GM12878 (cell line): ENCODE data around the gene APOL4. TPM values are rescaled to one million over a fixed set of nuclear protein-coding genes. Genes with fewer than 3 reads are reported as not detected.

Source experiments
- ATAC-seq: fragments of 200-7000 bp; cut with Tn5 transposase; 3 replicates; pipeline ENCODE4 v1.9.1; 2020; ENCODE audit warnings: mild to moderate bottlenecking, moderate library complexity
- BruUV-seq: library from RNA; stranded (reverse); fragments of 400-500 nt; replicated peaks from 2 replicates; lab custom pipeline; 2021; lab: Mats Ljungman, UMichigan
- CTCF ChIA-PET: fragments of 300-600 bp; sonication (Branson Sonifier 250); formaldehyde crosslinking; extraction: SDS; loops from one replicate; lab custom pipeline; 2021; ENCODE audit warnings: inconsistent platforms; lab: Yijun Ruan, JAX
- POLR2A ChIA-PET: fragments of 350-600 bp; formaldehyde crosslinking; extraction: SDS; loops from one replicate; lab custom pipeline; 2021; ENCODE audit warnings: inconsistent platforms; lab: Charles Lee
- RAD21 ChIA-PET: fragments of 300-600 bp; sonication (Branson Sonifier 250); formaldehyde crosslinking; loops from one replicate; lab custom pipeline; 2023; ENCODE audit warnings: antibody characterized with exemption; ENCODE audit not compliant: unreplicated experiment; lab: Charles Lee
- SMC1A ChIA-PET: fragments of 300-600 bp; sonication (Branson Sonifier 250); formaldehyde crosslinking; loops from one replicate; lab custom pipeline; 2023; ENCODE audit not compliant: unreplicated experiment, uncharacterized antibody; lab: Charles Lee
- DNase-seq: peaks from one replicate; pipeline ENCODE4 v3.0.0-alpha.2; 2011; ENCODE audit warnings: low read depth, low spot score
- FAIRE-seq: peaks from 3 replicates; lab custom pipeline; 2011; peaks lifted over from hg19 to GRCh38; lab: Jason Lieb, UNC
- H2AFZ ChIP-seq: 2 replicates; pipeline ENCODE4 v1.6.0; 2011; ENCODE audit warnings: low read depth, low read length, control low read depth; ENCODE audit not compliant: control insufficient read depth
- H3K27ac ChIP-seq: 2 replicates; pipeline ENCODE4 v1.5.1; 2011; ENCODE audit warnings: control low read depth; ENCODE audit not compliant: control insufficient read depth, insufficient read depth
- H3K27me3 ChIP-seq, 2 experiments: replicated peaks in 1 of 2; 2 replicates each; pipeline versions ENCODE4 v1.6.0 to v1.6.1; 2011; ENCODE audit warnings: low read length in 1 of 2; ENCODE audit not compliant: control insufficient read depth in 2 of 2, insufficient read depth in 2 of 2
- H3K36me3 ChIP-seq, 2 experiments: 2 replicates each; pipeline ENCODE4 v1.5.1; 2011; ENCODE audit warnings: low read length in 1 of 2; ENCODE audit not compliant: control insufficient read depth in 2 of 2, insufficient read depth in 2 of 2
- H3K4me1 ChIP-seq: 2 replicates; pipeline ENCODE4 v1.6.1; 2011; ENCODE audit warnings: mild to moderate bottlenecking, low read length, moderate library complexity, mixed read lengths; ENCODE audit not compliant: control insufficient read depth, insufficient read depth
- H3K4me2 ChIP-seq: 2 replicates; pipeline ENCODE4 v1.6.0; 2011; ENCODE audit warnings: control low read depth; ENCODE audit not compliant: control insufficient read depth, insufficient read depth
- H3K4me3 ChIP-seq: fragments of 200-600 bp; sonication (generic); 2 replicates; pipeline ENCODE4 v1.5.1; 2016
- H3K79me2 ChIP-seq: 2 replicates; pipeline ENCODE4 v1.6.0; 2011; ENCODE audit warnings: low read length; ENCODE audit not compliant: control insufficient read depth, insufficient read depth
- H3K9ac ChIP-seq: 2 replicates; pipeline ENCODE4 v1.8.0; 2011; ENCODE audit warnings: low read length, control low read depth, mixed read lengths; ENCODE audit not compliant: control insufficient read depth, insufficient read depth
- H3K9me3 ChIP-seq: replicated peaks from 3 replicates; pipeline ENCODE4 v1.5.1; 2011; ENCODE audit warnings: mild to moderate bottlenecking, low read length; ENCODE audit not compliant: control insufficient read depth, insufficient read depth
- H4K20me1 ChIP-seq: 2 replicates; pipeline ENCODE4 v1.6.0; 2011; ENCODE audit not compliant: control insufficient read depth, insufficient read depth
- BACH1 ChIP-seq: fragments of 450-650 bp; IDR thresholded peaks from 2 replicates; pipeline ENCODE4 v1.6.1; 2017; ENCODE audit warnings: mild to moderate bottlenecking, borderline replicate concordance
- CUX1 ChIP-seq: IDR thresholded peaks from 2 replicates; pipeline ENCODE4 v1.6.1; 2012; ENCODE audit warnings: improper control_type of control experiment, low read depth, low read length; ENCODE audit not compliant: insufficient replicate concordance
- IRF5 ChIP-seq: fragments of 450-650 bp; IDR thresholded peaks from 2 replicates; pipeline ENCODE4 v1.6.1; 2017; ENCODE audit warnings: borderline replicate concordance
- RCOR1 ChIP-seq: conservative IDR thresholded peaks from 2 replicates; pipeline ENCODE4 v1.6.1; 2012; ENCODE audit warnings: low read depth, low read length, improper control_type of control experiment
- TAF1 ChIP-seq: IDR thresholded peaks from 2 replicates; pipeline ENCODE4 v1.6.1; 2011; ENCODE audit warnings: mild to moderate bottlenecking, low read depth, low read length, borderline replicate concordance
- ZNF592 ChIP-seq: fragments of 450-650 bp; IDR thresholded peaks from 2 replicates; pipeline ENCODE4 v1.6.1; 2017; ENCODE audit warnings: mild to moderate bottlenecking, moderate library complexity
- WGBS: methylation state at CpG from one replicate; pipeline ENCODE4 v1.1.6; 2016; ENCODE audit warnings: low lambda C conversion rate; ENCODE audit not compliant: insufficient replicate concordance, insufficient coverage; ENCODE audit errors: missing lambda C conversion rate; 5-methylcytosine and 5-hydroxymethylcytosine counted together
- in situ Hi-C: fragments of 300-500 bp; cut with MboI; formaldehyde crosslinking; loops from 9 replicates; pipeline ENCODE4 v1.14.3; 2018; ENCODE audit warnings: mixed read lengths
- intact Hi-C: fragments of 100-400 bp; cut with micrococcal nuclease; formaldehyde crosslinking; loops from one replicate; pipeline ENCODE4 v1.14.2; 2022; ENCODE audit not compliant: unreplicated experiment
- polyA plus RNA-seq, 11 experiments: library from polyadenylated mRNA; depleted of rRNA in 4 of 11; unstranded in 6 of 11; stranded (reverse) in 5 of 11; fragments of >200 nt; fragmentation: Nextera tagmentation in 4 of 11; fragmentation: Illumina TruSeq in 1 of 11; extraction: Ambion mirVana in 4 of 11; extraction: Trizol in 1 of 11; gene quantifications; 1 replicate in 1 of 11; 2 replicates in 10 of 11; pipeline versions ENCODE4 v1.2.1 to v1.2.3, GENCODE V29; 2011 to 2016; ENCODE audit warnings: inconsistent platforms in 2 of 11, missing spikeins in 2 of 11, low read depth in 1 of 11
- total RNA-seq, 4 experiments: library from RNA; depleted of rRNA in 3 of 4; stranded (reverse); fragments of >200 nt in 3 of 4; fragmentation: Illumina TruSeq in 1 of 4; extraction: Trizol in 1 of 4; gene quantifications; 2 replicates each; pipeline versions ENCODE4 v1.2.1 to v1.2.3, GENCODE V29; 2013 to 2021

APOL4 gene
- total and polyA plus RNA-seq, 10 of the 15 experiments (the other 5 are each of a cell fraction or from before 2014, with no cell fraction given) = 0.03 to 0.24 (median 0.19) TPM; not detected in 7

- Histone ChIP-seq H3K36me3 (peaks cover 3 to 10% of the 10 kb centered on the region in 2 experiments), H3K4me3 (no peak overlapping the region), H3K79me2 (no peaks in the 10 kb centered on the region), H3K27ac (no peak overlapping the region), H2AFZ (no peak overlapping the region), H3K9me3 (no peaks in the 10 kb centered on the region), H3K4me2 (no peak overlapping the region), H3K4me1 (no peaks in the 10 kb centered on the region), H3K9ac (no peak overlapping the region), H4K20me1 (no peaks in the 10 kb centered on the region), H3K27me3 (no peaks in the 10 kb centered on the region)
- intact Hi-C loops (no loop called here), in situ Hi-C loops (no loop called here)
- POLR2A ChIA-PET = interaction anchor here (0.6 kb wide), 1 partner anchor 33 kb away, joined by 3 read pairs; no protein-coding TSS in a partner anchor
- FAIRE-seq = no peak
- ATAC-seq = no peak
- 62% methylated on average over 9 of the region's 9 CpGs for WGBS
- DNase-seq = no peak
- CTCF ChIA-PET = interaction anchor here (1.2 to 2.6 kb wide), 2 partner anchors 30 to 53 kb away, joined by 3 to 6 read pairs; no protein-coding TSS in a partner anchor
- RAD21 ChIA-PET = no interaction called here
- BruUV-seq = no TSS peak
- SMC1A ChIA-PET = no interaction called here
- TF ChIP-seq RCOR1 (no peak), CUX1 (no peak), ZNF592 (no peak), BACH1 (no peak), TAF1 (no peak), IRF5 (no peak)
- TF ChIP-seq, all 136 proteins: peak for 0
Measured at GRCh38 chr22:36225333-36225922, 23.8 kb upstream of the APOL4 start.
